Posterior vena cava (tissue), 2 donors: ENCODE data around the gene TRRAP. TPM values are rescaled to one million over a fixed set of nuclear protein-coding genes. Genes with fewer than 3 reads are reported as not detected.

Experiments
- DNase-seq: peaks from one replicate; pipeline ENCODE4 v3.0.0-alpha.2; 2020; ENCODE audit warnings: low spot score
- intact Hi-C, 2 donors: fragments of 100-400 bp; cut with DNase I; formaldehyde crosslinking; loops; one replicate each; pipeline versions ENCODE4 v1.14.1 to v1.14.2; 2022 to 2023
- total RNA-seq, 2 donors: library from RNA; stranded (reverse); fragmentation: NEBNext Ultra II Directional; extraction: Animal tissue kit (Norgen Biotek cat#: 25700); gene quantifications; one replicate each; pipeline ENCODE4 v1.2.1, GENCODE V29; 2021
- donor health status: DM: yes; HTN: yes; CAD: no.
- donor health status: DM: yes; HTN: yes; CAD: no.

The TRRAP gene
- total RNA-seq, 2 donors from 2014 or later: 25.6 to 26.9 TPM

- intact Hi-C loops: no loop called here
- DNase-seq: no peak
These were observed 48.8 kb downstream of the TRRAP start for GRCh38 chr7:98927125-98927524.

- intact Hi-C loops: no loop called here
- DNase-seq: no peak
These were observed 52.1 kb downstream of the TRRAP start for GRCh38 chr7:98930464-98930863.

GRCh38 chr7:98930921-98931320, 52.6 kb downstream of the TRRAP start:
- no peak for DNase-seq

GRCh38 chr7:98933321-98933720, 55.0 kb downstream of the TRRAP start:
- intact Hi-C loops: no loop called here
- no peak for DNase-seq

More at GRCh38 chr7:98930921-98931320, 52.6 kb downstream of the TRRAP start:
- intact Hi-C loops: no loop called here

- intact Hi-C loops: no loop called here
- DNase-seq: no peak
These were observed 55.9 kb downstream of the TRRAP start for GRCh38 chr7:98934267-98934666.

GRCh38 chr7:98935811-98936210, 57.5 kb downstream of the TRRAP start:
- intact Hi-C loops: no loop called here
- no peak for DNase-seq

- DNase-seq: no peak
- intact Hi-C loops: no loop called here
These were observed 65.0 kb downstream of the TRRAP start for GRCh38 chr7:98943336-98943735.

- no peak for DNase-seq
- intact Hi-C loops: no loop called here
These were observed 66.1 kb downstream of the TRRAP start for GRCh38 chr7:98944386-98944785.

GRCh38 chr7:98945852-98946251, 67.5 kb downstream of the TRRAP start:
- DNase-seq: no peak
- intact Hi-C loops: no loop called here

GRCh38 chr7:98946389-98946788, 68.1 kb downstream of the TRRAP start:
- intact Hi-C loops: no loop called here
- no peak for DNase-seq

GRCh38 chr7:98949336-98950044, 71.2 kb downstream of the TRRAP start:
- intact Hi-C loops: no loop called here
- no peak for DNase-seq

- intact Hi-C loops: no loop called here
- DNase-seq: no peak
These were observed 77.7 kb downstream of the TRRAP start for GRCh38 chr7:98955992-98956391.

GRCh38 chr7:98956469-98956868, 78.1 kb downstream of the TRRAP start:
- intact Hi-C loops: no loop called here
- no peak for DNase-seq

GRCh38 chr7:98956937-98957336, 78.6 kb downstream of the TRRAP start:
- no peak for DNase-seq
- intact Hi-C loops: no loop called here

- intact Hi-C loops: no loop called here
- DNase-seq: no peak
These were observed 79.4 kb downstream of the TRRAP start for GRCh38 chr7:98957766-98958165.

- DNase-seq: no peak
- intact Hi-C loops: no loop called here
These were observed 80.6 kb downstream of the TRRAP start for GRCh38 chr7:98958968-98959367.

- DNase-seq: no peak
These were observed 85.0 kb downstream of the TRRAP start for GRCh38 chr7:98963305-98963704.

GRCh38 chr7:98964596-98964995, 86.3 kb downstream of the TRRAP start:
- intact Hi-C loops: no loop called here
- no peak for DNase-seq

More at GRCh38 chr7:98963305-98963704, 85.0 kb downstream of the TRRAP start:
- intact Hi-C loops: no loop called here

GRCh38 chr7:98968621-98969020, 90.3 kb downstream of the TRRAP start:
- DNase-seq: no peak
- intact Hi-C loops: no loop called here

GRCh38 chr7:98969386-98969785, 91.1 kb downstream of the TRRAP start:
- DNase-seq: no peak

GRCh38 chr7:98970016-98970615, 91.8 kb downstream of the TRRAP start:
- DNase-seq: no peak
- intact Hi-C loops: no loop called here

More at GRCh38 chr7:98969386-98969785, 91.1 kb downstream of the TRRAP start:
- intact Hi-C loops: no loop called here
